ENCODE measurements around the gene CAMK2N2. TPM values are rescaled to one million over a fixed set of nuclear protein-coding genes. Genes with fewer than 3 reads are reported as not detected.
A peak's percentile ranks its signal among the peaks of the same experiment; 100 is the strongest.

CAMK2N2 gene
- total and polyA plus RNA-seq, 2 of the 4 experiments (the other 2 are of a cell fraction), result 0.34 TPM; not detected in 1

- Histone ChIP-seq H3K18ac (ENCODE audit: low read depth, low read length) (no peak overlapping the region), H3K27me3 (ENCODE audit: control insufficient read depth, insufficient read depth, low read length) (peaks cover 33% of the 10 kb centered on the region), H3K56ac (ENCODE audit: extremely low read depth, insufficient read depth, low read length) (no peak overlapping the region), H3K4me3 (ENCODE audit: insufficient read depth, low read depth, low read length) (peak overlapping the region; percentile 31), H3K9me1 (ENCODE audit: insufficient read depth, low read length) (no peaks in the 10 kb centered on the region), H2BK15ac (ENCODE audit: low read depth, low read length) (no peak overlapping the region), H3K4me1 (ENCODE audit: control insufficient read depth, insufficient read depth, low read length) (peaks cover 2% of the 10 kb centered on the region; the same call in 1 of the 2 replicates), H2AK5ac (ENCODE audit: low read depth, low read length) (no peak overlapping the region), H3K14ac (replicated peaks; ENCODE audit: low read depth, low read length) (no peak overlapping the region), H3K4me2 (ENCODE audit: low read depth, low read length) (peak overlapping the region; percentile 72), H4K91ac (ENCODE audit: insufficient read depth, low read depth, low read length) (no peak overlapping the region), H2BK5ac (ENCODE audit: low read depth, low read length, poor library complexity, severe bottlenecking) (no peak overlapping the region), H3K79me1 (ENCODE audit: low read depth in 1 of 2, low read length in 2 of 2) (no peaks in the 10 kb centered on the region), H4K20me1 (ENCODE audit: insufficient read depth, low read length) (peaks cover 8% of the 10 kb centered on the region), H3K4ac (ENCODE audit: low read depth, low read length) (no peak overlapping the region), H3K27ac (ENCODE audit: insufficient read depth, low read length) (no peak overlapping the region), H2BK20ac (ENCODE audit: low read depth, low read length) (no peak overlapping the region), H2AK9ac (replicated peaks; ENCODE audit: low read depth, low read length, poor library complexity) (no peak overlapping the region), H3K9me3 (ENCODE audit: control insufficient read depth, insufficient read depth, low read length) (no peaks in the 10 kb centered on the region), H2AFZ (replicated peaks; ENCODE audit: low read length, poor library complexity) (peak overlapping the region; percentile 58), H2BK120ac (ENCODE audit: low read depth, low read length) (no peak overlapping the region), H4K8ac (ENCODE audit: low read depth in 2 of 2, low read length in 2 of 2) (no peak overlapping the region), H3K23ac (ENCODE audit: low read depth, low read length) (peak overlapping the region; percentile 82; the same call in 1 of the 2 replicates), H4K5ac (ENCODE audit: low read depth, low read length) (no peak overlapping the region), H3K36me3 (ENCODE audit: control insufficient read depth, insufficient read depth, low read length) (0 out of 2 replicates have a peak, but pooled peaks cover 2% of the 10 kb centered on the region), H3K9ac (ENCODE audit: low read depth, low read length) (no peak overlapping the region)
- peak; percentile 17 for DNase-seq
- no TSS peak for BruUV-seq (replicated peaks)
- dilution Hi-C loops (cut with HindIII; ENCODE audit: low sequenced_read_pairs, unreplicated experiment) (no loop called here), in situ Hi-C loops (cut with MboI; ENCODE audit: low sequenced_read_pairs) (loop anchor here (10.0 to 25.0 kb wide), 2 partner anchors 365 to 798 kb away; no protein-coding TSS in a partner anchor), intact Hi-C loops (cut with micrococcal nuclease) (loop anchor here (10.0 kb wide), 1 partner anchor 245 kb away; the partner anchor contains the start of gene ABCC5)
- ATAC-seq (ENCODE audit: low read depth), result peak; percentile 77
- CTCF ChIA-PET, result interaction anchor here (1.1 kb wide), 1 partner anchor 365 kb away, joined by 3 read pairs; no protein-coding TSS in a partner anchor
- TF ChIP-seq FOS (IDR thresholded peaks at IDR 0.05; ENCODE audit: low read depth, low read length) (no peak), MAZ (IDR thresholded peaks at IDR 0.05; ENCODE audit: borderline replicate concordance, low read depth, low read length) (peak; percentile 85), RFX5 (IDR thresholded peaks at IDR 0.05; ENCODE audit: low read depth, low read length) (no peak), MXI1 (IDR thresholded peaks at IDR 0.05; ENCODE audit: borderline replicate concordance, low read depth, low read length) (peak; percentile 70; the same call in 1 of the 2 replicates), CHD1 (IDR thresholded peaks at IDR 0.05; ENCODE audit: low read depth, low read length) (no peak)
- 1% methylated on average over 58 of the region's 91 CpGs; no CpG with 5 or more reads in 1 of the 2 experiments for WGBS, 2 experiments (ENCODE audit: extremely low coverage in 2 of 2, insufficient read length in 1 of 2)
- POLR2A ChIA-PET (ENCODE audit: unreplicated experiment), result no interaction called here
Measured at GRCh38 chr3:184259878-184260723, 1.3 kb downstream of the CAMK2N2 start.

Data from IMR-90 (cell line).